T-helper 2 cell (primary cell): Measurements from ENCODE around the gene CCDC34.
"Not testable (repeated sequence)": the region's sequence is repeated elsewhere in the genome, so short reads cannot be mapped to it uniquely, and the experiment has no call there.

Source experiments
- DNase-seq, 5 experiments: peaks; one replicate each; pipeline versions ENCODE4 v3.0.0 to v3.0.0-alpha.2; 2012 to 2022

Gene CCDC34

DNA sequence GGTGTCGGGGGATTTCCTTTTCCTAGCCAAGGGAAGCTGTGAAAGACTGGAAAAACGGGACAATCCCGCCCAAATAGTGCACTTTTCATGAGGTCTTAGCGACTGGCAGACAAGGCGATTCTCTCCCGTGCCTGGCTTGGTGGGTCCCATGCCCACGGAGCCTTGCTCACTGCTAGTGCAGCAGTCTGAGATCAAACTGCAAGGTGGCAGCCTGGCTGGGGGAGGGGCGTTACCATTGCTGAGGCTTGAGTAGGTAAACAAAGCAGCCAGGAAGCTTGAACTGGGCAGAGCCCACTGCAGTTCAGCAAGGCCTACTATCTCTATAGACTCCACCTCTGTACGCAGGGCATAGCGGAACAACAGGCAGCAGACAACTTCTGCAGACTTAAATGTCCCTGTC is 41.7 kb downstream of the CCDC34 start:
- not testable (repeated sequence) for DNase-seq

DNA sequence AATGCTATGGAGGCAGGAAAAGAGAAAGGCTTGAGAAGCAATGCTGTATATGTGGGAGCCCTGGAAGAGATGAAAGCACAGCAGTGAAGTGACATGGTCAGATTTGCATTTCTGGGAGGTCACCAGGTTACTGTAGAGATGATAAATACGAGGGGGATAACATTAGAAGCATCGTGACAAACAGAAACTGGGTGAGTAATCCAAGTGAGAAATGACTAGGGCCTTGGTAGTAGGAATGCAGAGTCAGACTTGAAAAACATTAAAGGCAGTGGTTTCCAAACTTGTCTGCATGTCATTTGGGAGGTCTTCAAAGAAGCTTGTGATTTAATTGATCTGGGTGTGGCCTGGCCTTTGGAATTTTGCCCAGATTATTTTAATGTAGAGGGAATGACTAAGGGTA is 43.9 kb downstream of the CCDC34 start:
- peak in 1 of 5 experiments; percentile 26 for DNase-seq

DNA sequence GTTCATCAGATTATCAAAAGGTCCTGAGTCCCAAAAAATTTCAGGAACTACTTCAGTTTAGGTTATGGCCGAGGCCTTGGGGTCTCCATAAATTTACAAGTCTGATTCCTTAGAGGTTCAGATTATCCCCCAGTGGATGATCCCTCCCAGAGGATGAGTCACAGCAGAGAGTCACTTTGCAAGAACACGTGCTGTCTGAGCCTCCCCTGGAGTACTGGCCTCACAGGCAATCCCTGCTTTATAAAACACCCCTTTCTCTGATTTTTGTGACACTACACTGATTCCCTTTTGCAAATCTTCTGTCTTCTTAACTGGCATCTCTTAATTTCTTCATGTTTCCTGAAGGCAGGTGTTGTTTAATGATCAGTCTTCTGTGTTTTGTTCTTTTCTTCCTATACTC is 45.3 kb downstream of the CCDC34 start:
- DNase-seq, result no peak

DNA sequence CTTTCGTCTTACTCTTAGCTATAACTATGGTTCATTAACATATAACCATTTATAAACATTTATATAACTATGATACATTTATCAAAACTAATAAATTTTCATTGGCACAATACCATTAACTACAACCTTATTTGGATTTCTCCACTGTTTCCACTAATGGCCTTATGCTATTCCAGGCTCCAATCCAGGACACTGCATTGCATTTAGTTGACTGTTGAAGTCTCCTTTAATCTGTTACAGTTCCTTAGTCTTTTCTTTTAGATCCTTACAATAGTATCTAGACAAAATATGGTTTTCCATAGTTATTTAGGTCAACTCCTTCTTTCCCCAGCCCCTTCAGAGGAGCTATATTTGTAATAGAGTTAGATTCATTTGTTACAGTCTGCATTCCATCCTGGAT is 47.2 kb downstream of the CCDC34 start:
- no peak for DNase-seq

DNA sequence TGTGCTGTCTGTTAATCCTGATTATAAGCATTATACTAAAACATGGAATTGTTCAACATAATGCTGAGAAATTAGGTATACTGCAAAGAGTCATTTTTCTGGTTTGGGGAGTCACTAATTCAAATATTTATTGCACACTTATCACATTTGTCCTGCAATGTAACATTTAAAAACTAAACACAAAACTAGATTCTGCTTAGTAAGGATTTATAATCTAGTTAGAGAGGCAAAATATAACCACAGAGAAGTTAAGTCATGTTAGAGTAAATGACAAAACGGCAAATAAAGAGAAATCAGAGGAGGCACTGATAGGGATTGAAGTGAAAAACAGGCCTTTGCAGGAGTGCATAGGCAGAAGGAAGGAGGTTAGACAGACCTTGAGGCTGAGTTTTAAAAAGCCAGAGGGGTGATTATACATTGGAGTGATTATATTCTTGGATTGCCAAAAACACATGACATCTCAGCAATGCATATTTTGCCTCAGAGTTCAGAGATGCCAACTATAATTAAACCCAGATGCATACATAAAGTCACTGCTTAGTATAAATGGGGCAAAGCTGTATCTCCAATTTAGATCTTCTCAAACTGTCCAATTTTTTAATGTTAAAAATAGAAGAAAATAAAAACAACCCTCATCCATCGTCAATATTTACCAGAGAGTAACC is 49.7 kb downstream of the CCDC34 start:
- no peak for DNase-seq

DNA sequence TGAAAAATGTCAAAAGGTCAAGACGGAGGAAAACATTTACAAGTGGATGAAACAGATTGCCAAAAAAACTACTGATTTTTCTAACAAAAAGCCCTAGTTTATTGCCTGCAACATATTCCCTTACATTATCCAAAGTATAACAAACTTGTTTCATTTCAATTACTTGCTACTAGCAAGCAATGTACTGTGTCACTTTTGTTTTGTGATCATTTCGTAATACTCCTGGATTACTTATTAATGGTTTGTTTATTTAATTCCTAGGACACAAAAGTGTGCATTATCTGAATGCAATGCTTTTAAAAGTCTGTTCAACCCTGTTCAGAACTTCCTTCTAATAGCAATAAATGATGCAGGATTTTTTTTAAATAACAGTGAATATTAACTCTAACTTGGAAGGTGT is 50.9 kb downstream of the CCDC34 start:
- no peak for DNase-seq

DNA sequence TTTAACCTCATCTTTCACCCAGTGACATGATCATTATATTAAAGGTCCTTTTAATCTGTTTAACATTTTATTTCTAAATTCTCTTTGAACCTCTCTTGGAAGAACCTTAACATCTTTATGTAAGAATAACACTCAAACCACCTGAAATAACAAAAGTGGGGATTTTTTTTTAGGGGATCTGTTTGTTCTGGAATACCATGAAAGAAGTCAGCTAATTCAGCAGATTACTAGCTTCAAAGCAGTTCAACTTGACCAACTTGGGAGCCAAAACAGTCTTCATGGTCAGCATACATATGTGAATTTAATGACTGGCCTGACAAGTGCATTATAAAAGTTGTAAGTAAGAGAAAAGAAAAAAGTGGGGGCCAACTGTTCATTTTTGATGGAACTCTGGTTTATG is 52.3 kb downstream of the CCDC34 start:
- DNase-seq, result no peak

DNA sequence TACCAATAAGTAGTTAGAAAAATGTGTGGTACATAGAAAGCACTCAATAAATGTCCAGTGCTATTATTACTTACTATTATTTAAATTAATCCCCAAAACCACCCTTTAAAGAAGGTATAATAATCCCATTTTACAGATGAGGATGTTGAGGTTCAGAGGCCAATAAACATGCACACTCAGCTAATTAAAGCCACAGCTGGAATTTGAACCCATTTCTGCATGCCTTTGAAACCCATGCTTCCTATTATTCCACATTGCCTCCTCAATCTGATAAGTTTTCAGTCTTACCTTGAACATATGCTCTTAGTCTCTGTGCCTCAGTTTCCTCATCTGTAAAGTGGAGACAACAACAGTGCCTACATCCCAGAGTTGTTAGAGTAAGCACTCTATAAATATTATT is 52.8 kb downstream of the CCDC34 start:
- no peak for DNase-seq

DNA sequence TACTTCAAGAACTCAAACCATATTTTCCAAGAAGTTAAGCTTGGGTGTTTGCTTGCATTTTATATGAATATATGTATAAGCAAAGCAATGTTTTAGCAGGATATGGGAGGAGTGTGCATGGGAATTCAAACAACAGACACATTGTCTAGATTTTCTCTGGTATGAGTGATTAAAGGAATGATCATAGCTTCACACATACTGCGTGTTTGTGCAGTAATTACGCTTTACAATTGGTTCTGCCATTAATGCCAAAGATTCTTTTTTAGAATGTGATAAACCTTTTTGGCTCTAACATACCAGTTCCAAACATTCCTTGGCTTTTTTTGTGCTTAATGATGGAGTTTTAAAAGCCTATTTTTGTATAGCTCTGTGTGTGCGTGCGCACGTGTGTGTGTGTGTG is 54.0 kb downstream of the CCDC34 start:
- no peak for DNase-seq

DNA sequence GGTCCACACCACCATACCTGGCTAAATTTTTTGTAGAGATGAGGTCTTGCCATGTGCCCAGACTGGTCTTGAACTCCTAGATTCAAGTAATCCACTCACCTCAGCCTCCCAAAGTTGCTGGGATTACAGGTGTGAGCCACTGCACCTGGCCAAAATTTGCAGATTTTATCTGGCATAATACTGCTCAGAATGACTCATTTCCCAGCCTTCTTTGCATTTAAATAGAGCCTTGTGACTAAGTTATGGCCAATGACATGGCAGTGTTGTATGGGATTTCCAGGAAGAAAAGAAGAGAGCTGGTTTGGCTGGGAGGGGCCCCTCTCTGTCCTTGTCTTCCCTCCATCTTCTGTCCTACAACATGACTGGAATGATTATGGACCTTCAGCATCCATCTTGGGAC is 55.8 kb downstream of the CCDC34 start:
- DNase-seq, result no peak

DNA sequence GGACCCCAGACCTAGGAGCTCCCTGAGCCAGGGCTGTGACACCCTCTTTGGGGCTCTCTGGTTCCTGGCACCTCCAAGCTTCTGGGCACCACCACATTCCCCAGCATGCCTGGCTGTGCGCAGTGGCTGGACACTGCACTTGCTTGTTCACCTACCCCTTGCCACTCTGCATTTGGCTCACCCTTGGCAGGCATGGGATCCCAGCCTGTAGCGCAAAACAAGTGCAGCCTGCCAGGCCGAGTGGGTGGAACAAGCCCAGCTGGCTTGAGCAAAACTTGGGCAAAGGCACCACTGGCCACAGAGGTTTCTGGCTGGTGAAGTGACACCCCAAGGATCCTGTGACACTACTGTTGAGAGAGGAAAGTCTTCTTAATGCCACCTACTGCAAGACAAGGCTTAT is 57.3 kb downstream of the CCDC34 start:
- no peak for DNase-seq

DNA sequence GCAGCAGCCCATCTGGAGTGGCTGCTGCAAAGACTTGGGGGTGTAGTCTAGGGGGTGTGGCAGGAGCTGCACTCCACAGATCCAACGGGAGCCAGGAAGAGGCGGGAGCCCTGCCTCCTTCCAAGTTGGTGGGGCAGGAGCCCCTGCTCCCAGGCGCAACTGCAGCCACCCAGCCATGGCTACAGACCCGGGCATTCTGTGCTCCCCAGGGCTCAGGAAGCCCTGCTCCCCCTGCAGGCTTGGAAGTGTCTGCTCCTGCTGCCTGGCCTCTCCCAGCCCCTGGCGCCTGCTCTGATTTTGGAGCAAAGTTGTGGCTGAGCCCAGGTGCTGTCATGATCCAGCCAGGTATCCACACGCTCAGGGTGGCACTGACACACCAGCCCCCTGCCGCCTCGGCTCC is 58.5 kb downstream of the CCDC34 start:
- no peak for DNase-seq

DNA sequence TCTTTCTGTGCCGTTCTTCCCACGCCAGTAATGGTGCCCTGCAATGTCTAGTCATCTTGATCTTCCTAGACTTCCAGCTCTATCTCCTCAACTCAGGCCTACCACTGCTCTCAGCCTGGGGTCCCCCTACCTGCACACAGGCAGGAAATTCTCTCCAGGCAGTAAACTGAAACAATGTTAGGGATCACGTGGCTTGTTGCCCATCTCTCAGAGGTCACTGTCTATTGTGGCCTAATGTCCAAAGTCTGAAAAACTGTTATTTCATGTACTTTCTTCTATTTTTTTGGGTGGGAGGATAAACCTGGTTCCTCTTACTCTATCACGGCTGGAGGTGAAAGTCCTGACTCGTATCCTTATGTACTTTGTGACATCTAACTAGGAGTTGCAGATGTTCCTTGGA is 59.1 kb downstream of the CCDC34 start:
- no peak for DNase-seq

DNA sequence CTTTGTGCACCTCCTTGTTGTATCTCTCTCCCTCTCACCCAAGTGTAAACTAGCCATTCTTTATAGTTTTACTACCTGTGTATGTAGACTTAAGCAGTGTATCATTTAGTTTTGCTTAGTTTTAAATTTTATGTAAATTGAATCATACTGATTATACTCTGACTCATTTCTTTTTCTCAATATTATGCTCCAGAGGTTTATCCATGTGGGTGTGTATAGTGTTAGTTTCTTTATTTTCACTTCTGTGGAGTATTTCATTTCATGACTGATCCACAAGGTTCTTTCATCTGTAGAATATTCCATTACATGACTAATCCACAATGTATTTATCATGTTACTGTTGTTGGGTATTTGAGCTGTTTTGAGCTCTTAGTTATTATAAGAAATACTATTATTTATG is 62.0 kb downstream of the CCDC34 start:
- DNase-seq, result no peak

DNA sequence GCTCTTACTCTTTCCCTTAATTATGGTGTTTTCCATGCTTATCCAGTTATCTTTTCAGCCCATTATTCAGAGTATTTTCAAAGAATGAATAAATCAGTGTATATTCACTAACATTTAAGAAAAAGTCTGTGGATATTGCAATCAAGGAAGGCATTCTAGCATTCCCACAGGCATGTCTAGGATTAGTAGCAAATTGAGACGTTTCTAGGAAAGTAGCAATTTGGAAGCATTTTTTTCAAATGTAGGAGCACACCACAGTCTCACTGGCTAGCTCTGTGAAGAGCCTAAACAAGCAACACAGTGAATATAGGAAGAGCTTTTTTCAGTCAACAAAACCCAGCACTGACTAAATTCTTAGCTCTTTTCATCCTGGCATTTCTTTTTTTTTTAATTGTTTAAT is 65.4 kb downstream of the CCDC34 start:
- no peak for DNase-seq

DNA sequence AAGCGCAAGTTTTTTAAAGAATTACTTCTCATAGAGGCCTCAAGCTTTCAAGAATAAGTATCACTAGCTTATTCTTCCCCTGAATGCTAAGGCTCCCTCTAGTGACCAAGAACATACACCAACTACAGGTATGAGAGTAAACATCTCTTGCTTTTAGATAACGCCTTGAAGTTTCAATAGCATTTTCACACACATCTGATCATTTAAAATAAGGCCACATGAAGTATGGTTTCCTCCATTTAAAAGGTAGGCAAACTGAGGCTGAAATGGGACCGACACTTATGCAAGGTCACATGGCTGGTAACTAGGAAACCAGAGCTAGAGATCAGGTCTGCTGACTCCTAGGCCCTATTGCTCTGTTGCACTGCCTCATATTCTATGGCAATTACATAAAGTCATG is 66.5 kb downstream of the CCDC34 start:
- DNase-seq, result peak in 1 of 5 experiments; percentile 36

DNA sequence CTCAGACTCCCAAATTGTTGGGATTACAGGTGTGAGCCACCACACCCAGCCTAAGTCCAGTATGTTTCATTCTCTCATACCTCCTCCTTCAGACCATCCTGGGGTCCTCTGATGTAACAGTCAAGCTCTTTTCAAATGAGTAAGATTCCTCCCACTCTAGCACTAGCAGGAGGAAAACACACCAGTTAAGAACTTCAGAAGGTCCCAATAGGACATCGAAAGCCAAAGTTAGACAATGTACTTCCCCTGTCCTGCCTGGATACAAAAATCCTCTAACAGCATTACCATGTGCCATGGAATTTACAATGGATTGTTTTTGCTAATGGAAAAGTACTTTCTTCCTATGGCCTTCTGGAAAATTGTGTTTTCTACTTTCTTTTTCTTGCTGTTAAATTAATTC is 67.1 kb downstream of the CCDC34 start:
- no peak for DNase-seq

DNA sequence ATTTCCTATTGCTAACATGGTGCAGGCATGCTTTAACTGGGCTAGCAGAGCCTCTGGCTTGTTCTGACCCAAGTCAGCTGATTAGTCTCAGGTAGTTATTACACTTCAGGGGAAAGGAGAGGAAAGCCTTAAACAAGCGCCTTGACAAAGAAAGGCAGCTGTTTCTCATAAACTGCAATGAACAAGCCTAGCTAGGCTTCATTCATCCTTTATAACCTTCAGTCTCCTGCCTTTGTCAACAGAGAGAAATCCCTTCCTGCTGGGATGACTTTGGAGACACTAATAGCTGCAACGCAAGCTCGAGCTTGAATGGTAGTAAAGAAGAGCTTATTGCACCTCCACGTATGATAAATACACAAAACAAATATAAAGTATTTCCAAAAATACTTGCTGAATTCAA is 68.4 kb downstream of the CCDC34 start:
- no peak for DNase-seq

DNA sequence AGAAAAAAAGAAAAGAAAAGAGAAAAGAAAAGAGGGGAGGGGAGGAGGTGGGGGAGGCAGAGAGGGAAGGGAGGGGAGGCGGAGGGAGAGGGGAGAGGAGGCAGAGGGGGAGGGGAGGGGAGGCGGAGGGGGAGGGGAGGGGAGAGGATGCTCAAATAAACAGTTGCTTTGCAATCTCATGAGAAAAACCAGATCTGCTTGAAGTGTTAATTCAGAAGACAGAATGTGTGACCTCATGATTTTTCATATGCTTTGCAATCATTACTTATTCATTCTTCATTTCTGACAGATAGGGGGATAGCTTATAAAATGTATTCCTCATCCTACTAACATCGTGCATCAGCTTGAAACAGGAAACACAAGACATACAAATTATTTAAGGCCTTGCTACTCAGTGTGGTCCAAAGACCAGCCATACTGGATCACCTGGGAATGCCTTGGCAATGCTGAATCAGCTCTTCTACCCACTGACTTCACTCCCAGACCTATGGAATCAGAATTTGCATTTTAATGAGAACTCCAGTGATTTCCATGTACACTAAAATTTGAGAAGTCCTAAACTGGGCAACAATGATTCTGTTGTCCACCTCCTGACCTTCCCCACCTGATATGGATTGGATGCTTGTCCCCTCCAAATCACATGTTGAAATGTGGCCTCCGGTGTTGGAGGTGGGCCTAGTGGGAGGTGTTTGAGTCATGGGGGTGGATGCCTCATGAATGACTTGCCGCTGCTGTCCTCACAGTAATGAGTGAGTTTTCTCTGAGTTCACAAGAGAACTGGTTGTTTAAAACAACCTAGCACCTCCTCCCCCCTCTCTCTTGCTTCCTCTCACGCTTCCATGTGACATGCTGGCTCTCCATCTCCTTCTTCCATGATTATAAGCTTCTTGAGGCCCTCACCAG is 69.2 kb downstream of the CCDC34 start:
- DNase-seq, result no peak

DNA sequence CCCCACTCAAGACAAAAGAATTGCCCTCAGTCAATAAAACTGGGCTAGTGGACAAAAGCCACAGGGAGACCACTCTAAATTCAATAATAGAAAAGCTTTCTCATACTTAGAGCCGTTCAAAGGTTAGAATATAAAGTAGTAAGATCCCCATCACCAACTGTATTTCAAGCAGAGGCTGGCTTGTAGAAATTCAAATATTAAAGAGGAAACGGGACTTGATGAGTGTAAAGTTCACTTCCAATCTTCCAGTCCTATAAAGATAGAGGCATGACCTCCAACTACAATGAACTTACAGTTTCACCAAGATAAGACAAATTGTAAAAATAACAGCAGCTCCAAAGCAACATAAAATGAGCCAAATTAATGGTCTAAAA is 70.4 kb downstream of the CCDC34 start:
- DNase-seq, result no peak

DNA sequence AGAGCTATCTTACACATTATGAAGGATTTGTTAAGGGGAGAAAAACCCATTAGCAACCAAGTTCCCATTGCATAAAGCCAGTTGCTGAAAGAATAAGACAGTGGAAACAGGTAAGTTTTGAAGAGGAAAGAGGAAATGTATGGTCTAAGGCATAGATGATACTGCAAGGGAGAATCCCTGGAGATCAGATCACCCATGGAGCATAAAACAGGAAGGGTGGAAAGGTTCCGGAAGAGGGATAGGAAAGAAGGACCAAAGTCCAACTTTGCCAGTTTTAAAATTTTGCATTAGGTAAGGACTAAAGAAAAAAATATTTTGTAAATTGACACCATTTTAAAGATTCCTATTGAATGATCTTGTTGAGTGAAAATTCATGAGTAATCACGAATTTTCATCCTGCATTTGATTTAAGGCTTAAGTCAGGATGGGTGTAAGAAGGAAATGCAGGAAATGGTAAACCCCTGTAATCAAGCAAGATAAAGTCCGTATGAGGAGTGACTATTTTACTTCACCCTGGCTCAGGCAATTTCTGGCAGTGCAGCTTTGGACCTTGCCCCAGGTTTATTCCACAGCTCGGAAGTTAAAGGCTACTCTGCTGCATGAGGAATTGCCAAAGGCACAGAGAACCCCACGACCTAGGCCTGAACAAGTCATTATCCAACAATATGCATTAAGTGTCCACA is 70.9 kb downstream of the CCDC34 start:
- no peak for DNase-seq

DNA sequence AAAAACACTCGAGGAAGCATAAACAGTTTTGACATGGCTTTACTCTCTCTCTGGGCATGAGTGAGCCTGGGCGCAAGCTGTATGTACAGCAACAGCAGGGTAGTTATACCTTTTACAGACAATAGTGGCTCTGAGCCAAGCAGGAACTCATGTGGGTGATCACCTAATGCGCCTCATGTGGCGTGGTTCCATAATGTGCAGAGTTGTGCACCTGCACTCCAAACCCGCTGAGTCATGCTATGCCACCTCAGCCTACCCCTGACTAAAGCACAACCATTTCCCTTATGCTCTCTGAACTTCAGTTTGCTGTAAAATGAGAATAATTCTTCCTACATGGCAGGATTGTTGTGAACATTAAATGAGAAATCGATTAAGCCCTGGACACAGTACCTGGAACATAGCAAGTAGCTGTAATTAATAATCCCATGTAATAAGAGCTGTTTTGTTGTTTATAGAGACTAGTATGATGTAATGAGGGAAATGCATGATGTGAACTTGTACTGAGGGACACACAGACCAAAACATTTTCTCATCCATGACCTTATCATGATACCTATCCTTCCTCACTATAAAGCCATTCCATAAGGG is 71.6 kb downstream of the CCDC34 start:
- DNase-seq, result peak in 1 of 5 experiments; percentile 60

DNA sequence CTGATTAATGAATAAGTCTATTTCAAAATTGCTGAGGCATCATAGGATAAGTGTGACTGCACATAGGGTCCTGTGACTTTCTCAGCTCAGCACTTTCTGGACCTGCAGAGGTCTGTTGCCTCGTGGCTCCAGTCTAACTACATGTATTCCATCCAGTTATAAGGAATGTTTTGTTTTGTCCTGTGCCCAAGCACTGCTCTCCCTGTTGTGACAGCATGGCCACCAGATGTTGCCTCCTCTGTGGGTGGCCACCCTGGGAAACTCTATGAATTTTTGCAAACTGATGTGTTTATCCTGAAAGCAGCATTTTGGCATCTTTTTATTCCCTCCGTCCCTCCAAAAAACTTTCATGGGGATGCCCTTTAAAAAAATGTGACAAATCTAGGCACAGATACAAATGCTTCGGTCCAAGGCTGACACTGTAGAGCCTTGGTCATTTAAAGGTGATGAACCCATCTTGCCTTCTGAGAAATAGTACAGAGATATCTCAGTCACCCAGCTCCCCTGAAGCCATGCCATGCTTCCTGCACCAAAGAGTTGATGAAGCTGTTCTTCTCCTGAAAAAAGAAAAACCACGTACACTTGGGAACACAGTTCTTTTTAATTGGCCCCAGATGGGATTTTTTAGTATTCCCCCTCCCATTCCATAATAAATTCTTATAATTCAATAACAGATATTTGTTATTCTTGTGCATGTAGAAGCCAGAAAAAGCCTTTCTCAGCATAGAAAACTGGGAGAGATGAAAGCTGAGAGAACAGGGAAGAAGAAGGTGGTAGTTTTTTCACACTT is 72.6 kb downstream of the CCDC34 start:
- DNase-seq, result no peak
